HCT116 (cell line): ENCODE results near the gene SLC25A13. TPM values are rescaled to one million over a fixed set of nuclear protein-coding genes. Genes with fewer than 3 reads are reported as not detected.

Experiments used
- ATAC-seq: fragments of 200-7000 bp; cut with Tn5 transposase; 2 replicates; pipeline ENCODE4 v1.9.1; 2020; ENCODE audit warnings: mild to moderate bottlenecking, moderate library complexity
- BruUV-seq: library from RNA; stranded (reverse); fragments of 400-500 nt; replicated peaks from 2 replicates; lab custom pipeline; 2021; lab: Mats Ljungman, UMichigan
- CTCF ChIA-PET: fragments of 300-600 bp; sonication (Branson Sonifier 250); formaldehyde crosslinking; loops from one replicate; lab custom pipeline; 2021; ENCODE audit warnings: antibody characterized with exemption; lab: Charles Lee
- POLR2A ChIA-PET: fragments of 300-600, 350-600 bp; sonication (Branson Sonifier 250); formaldehyde crosslinking; loops from one replicate; lab custom pipeline; 2021; ENCODE audit warnings: antibody characterized with exemption; lab: Charles Lee
- RAD21 ChIA-PET, 2 experiments: fragments of 300-600 bp; sonication (Branson Sonifier 250); formaldehyde crosslinking; loops; one replicate each; lab custom pipeline; 2023; ENCODE audit warnings: low total read pairs in 2 of 2; ENCODE audit not compliant: uncharacterized antibody in 2 of 2, unreplicated experiment in 2 of 2, low non-redundant PET in 1 of 2; lab: Charles Lee
- DNase-seq: peaks from one replicate; pipeline ENCODE4 v3.0.0-alpha.2; 2010; ENCODE audit warnings: low read depth, low spot score
- H2AFZ ChIP-seq: fragments of 200-600 bp; shearing (Covaris generic), sonication (generic); 2 replicates; pipeline ENCODE4 v1.6.1; 2017; ENCODE audit warnings: low read depth, mixed run types, mixed read lengths, antibody characterized with exemption, low read length; ENCODE audit not compliant: poor library complexity, severe bottlenecking
- H3K27ac ChIP-seq: 2 replicates; pipeline ENCODE4 v1.5.1; 2012; ENCODE audit warnings: low read depth, low read length
- H3K27me3 ChIP-seq: fragments of 200-600 bp; sonication (generic); 2 replicates; pipeline ENCODE4 v1.6.1; 2016; ENCODE audit warnings: mixed run types, low read length, mixed read lengths; ENCODE audit not compliant: insufficient read depth
- H3K36me3 ChIP-seq, 2 experiments: fragments of 200-500 bp in 1 of 2; fragments of 200-600 bp in 1 of 2; sonication (Bioruptor generic) in 1 of 2; sonication (generic) in 1 of 2; 2 replicates each; pipeline versions ENCODE4 v1.5.1 to v1.6.1; 2014 to 2016; ENCODE audit warnings: low read length in 2 of 2, inconsistent platforms in 1 of 2, mixed read lengths in 1 of 2, mixed run types in 1 of 2; ENCODE audit not compliant: insufficient read depth in 2 of 2, control insufficient read depth in 1 of 2
- H3K4me1 ChIP-seq, 2 experiments: fragments of 200-600 bp in 1 of 2; sonication (generic) in 1 of 2; 2 replicates each; pipeline versions ENCODE4 v1.5.1 to v1.6.1; 2012 to 2017; ENCODE audit warnings: low read length in 2 of 2, inconsistent platforms in 1 of 2, mild to moderate bottlenecking in 1 of 2, mixed read lengths in 1 of 2, mixed run types in 1 of 2, moderate library complexity in 1 of 2; ENCODE audit not compliant: insufficient read depth in 2 of 2, control insufficient read depth in 1 of 2
- H3K4me2 ChIP-seq: fragments of 200-600 bp; sonication (generic); 2 replicates; pipeline ENCODE4 v1.6.1; 2017; ENCODE audit warnings: mixed run types, low read length, mixed read lengths
- H3K4me3 ChIP-seq, 2 experiments: fragments of 200-600 bp in 1 of 2; sonication (generic) in 1 of 2; replicated peaks in 1 of 2; 2 replicates each; pipeline ENCODE4 v1.5.1; 2011 to 2016; ENCODE audit warnings: low read length in 2 of 2, control low read depth in 1 of 2, low read depth in 1 of 2, mild to moderate bottlenecking in 1 of 2, mixed read lengths in 1 of 2, mixed run types in 1 of 2
- H3K79me2 ChIP-seq: fragments of 200-600 bp; sonication (generic); 2 replicates; pipeline ENCODE4 v1.6.1; 2017; ENCODE audit warnings: mild to moderate bottlenecking, mixed run types, low read length, moderate library complexity, mixed read lengths; ENCODE audit not compliant: insufficient read depth
- H3K9ac ChIP-seq: fragments of 200-600 bp; sonication (generic); 2 replicates; pipeline ENCODE4 v1.6.1; 2016; ENCODE audit warnings: low read length, mixed read lengths
- H3K9me2 ChIP-seq: fragments of 200-600 bp; sonication (generic), shearing (Covaris generic); 2 replicates; pipeline ENCODE4 v1.6.1; 2017; ENCODE audit warnings: mixed run types, mild to moderate bottlenecking, moderate library complexity; ENCODE audit not compliant: insufficient read depth
- H3K9me3 ChIP-seq, 2 experiments: fragments of 200-500 bp in 1 of 2; fragments of 200-600 bp in 1 of 2; sonication (Bioruptor generic) in 1 of 2; sonication (generic) in 1 of 2; 2 replicates each; pipeline ENCODE4 v1.6.1; 2014 to 2017; ENCODE audit warnings: low read length in 2 of 2, mixed read lengths in 2 of 2, inconsistent platforms in 1 of 2, low read depth in 1 of 2, mild to moderate bottlenecking in 1 of 2, mixed run types in 1 of 2, moderate library complexity in 1 of 2; ENCODE audit not compliant: control insufficient read depth in 1 of 2, insufficient read depth in 1 of 2
- H4K20me1 ChIP-seq: fragments of 200-600 bp; sonication (generic), shearing (Covaris generic); 2 replicates; pipeline ENCODE4 v1.6.1; 2017; ENCODE audit warnings: mixed run types, mild to moderate bottlenecking, moderate library complexity; ENCODE audit not compliant: insufficient read depth
- EGR1 ChIP-seq: IDR thresholded peaks from 2 replicates; pipeline ENCODE4 v1.6.1; 2012; ENCODE audit warnings: low read depth
- ELF1 ChIP-seq: IDR thresholded peaks from 2 replicates; pipeline ENCODE4 v1.6.1; 2012; ENCODE audit warnings: low read depth, borderline replicate concordance
- EZH2phosphoT487 ChIP-seq: fragments of 200-600 bp; IDR thresholded peaks from 2 replicates; pipeline ENCODE4 v1.6.1; 2018; ENCODE audit warnings: antibody characterized with exemption, borderline replicate concordance
- FOSL1 ChIP-seq: IDR thresholded peaks from 2 replicates; pipeline ENCODE4 v1.6.1; 2012; ENCODE audit warnings: low read depth
- REST ChIP-seq: IDR thresholded peaks from 2 replicates; pipeline ENCODE4 v1.6.1; 2012; ENCODE audit warnings: low read depth
- SIN3A ChIP-seq: IDR thresholded peaks from 2 replicates; pipeline ENCODE4 v1.6.1; 2012; ENCODE audit warnings: low read depth
- YY1 ChIP-seq: IDR thresholded peaks from 2 replicates; pipeline ENCODE4 v1.6.1; 2011; ENCODE audit warnings: low read length, low read depth, moderate library complexity, mild to moderate bottlenecking; ENCODE audit not compliant: insufficient replicate concordance; ENCODE audit errors: extremely low read depth
- ZFX ChIP-seq: fragments of 450-650 bp; IDR thresholded peaks from 2 replicates; pipeline ENCODE4 v1.6.1; 2017
- ZNF274 ChIP-seq: fragments of 200-500 bp; sonication (Bioruptor generic); IDR thresholded peaks from 2 replicates; pipeline ENCODE4 v1.6.1; 2014; ENCODE audit warnings: mild to moderate bottlenecking, low read depth, low read length, inconsistent platforms
- intact Hi-C: fragments of 100-400 bp; cut with micrococcal nuclease; formaldehyde crosslinking; loops from 2 replicates; pipeline ENCODE4 v1.10.0; 2022
- total RNA-seq: library from RNA; stranded (reverse); gene quantifications from one replicate; pipeline ENCODE4 v1.2.1, GENCODE V29; 2021; ENCODE audit not compliant: unreplicated experiment
- TF ChIP-seq, protein P1 (sequence below), 3 experiments: fragments of 200-600 bp in 1 of 3; sonication (generic) in 1 of 3; IDR thresholded peaks in 2 of 3; conservative IDR thresholded peaks in 1 of 3; 2 replicates each; pipeline ENCODE4 v1.5.1; 2012 to 2017; ENCODE audit warnings: low read depth in 2 of 3, low read length in 2 of 3, antibody characterized with exemption in 1 of 3, borderline replicate concordance in 1 of 3, control low read depth in 1 of 3, mild to moderate bottlenecking in 1 of 3, mixed read lengths in 1 of 3, mixed run types in 1 of 3, moderate library complexity in 1 of 3; ENCODE audit not compliant: insufficient read depth in 1 of 3
- TF ChIP-seq, protein P2 (sequence below): IDR thresholded peaks from 2 replicates; pipeline ENCODE4 v1.6.1; 2012

The SLC25A13 gene
- total RNA-seq, 1 experiment from 2014 or later: 19.3 TPM

DNA sequence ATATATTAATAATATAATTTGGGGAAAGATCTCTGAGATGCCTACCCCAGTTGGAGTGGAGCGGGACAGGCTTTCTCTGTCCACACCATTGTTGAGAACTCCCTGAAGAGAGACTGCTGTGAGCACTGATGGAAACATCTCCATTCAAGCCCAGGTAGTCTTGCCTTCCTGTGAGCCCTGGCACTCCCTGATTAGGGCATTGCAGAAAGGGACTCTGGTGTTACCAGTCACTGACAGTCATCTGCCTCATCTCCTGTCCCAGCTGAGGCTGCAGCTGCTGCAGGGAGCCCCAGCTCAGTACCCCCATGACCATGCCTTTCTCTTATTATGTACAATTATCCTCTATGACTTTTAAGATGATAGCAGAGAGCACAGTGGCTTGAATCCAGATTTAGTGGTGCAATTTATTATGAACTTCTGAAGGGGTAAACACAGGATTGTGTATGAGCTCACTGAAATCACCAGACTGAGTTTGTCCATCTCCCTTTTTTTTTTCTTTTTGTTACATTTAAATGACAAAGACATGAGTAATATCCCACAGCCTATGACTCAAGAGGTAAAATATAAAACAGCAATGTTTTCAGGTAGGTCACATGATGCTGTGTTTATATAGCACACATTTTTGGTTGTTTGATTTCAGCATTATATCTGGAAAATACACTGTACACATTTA lies 236.9 kb downstream of the SLC25A13 start:
- Histone ChIP-seq H3K9ac (no peak overlapping the region), H3K27me3 (peaks cover 20% of the 10 kb centered on the region), H3K27ac (no peak overlapping the region), H3K4me3 (no peak overlapping the region), H3K4me2 (no peak overlapping the region), H3K9me3 (no peaks in the 10 kb centered on the region), H3K79me2 (no peaks in the 10 kb centered on the region), H3K9me2 (no peaks in the 10 kb centered on the region), H3K4me1 (0 out of 4 replicates have a peak, but pooled peaks cover 0 to 3% of the 10 kb centered on the region in 2 experiments), H2AFZ (no peak overlapping the region), H3K36me3 (no peaks in the 10 kb centered on the region), H4K20me1 (no peaks in the 10 kb centered on the region)
- TF ChIP-seq FOSL1: no peak
- TF ChIP-seq ZFX: no peak
- no peak for TF ChIP-seq ELF1
- TF ChIP-seq EZH2phosphoT487: no peak
- TF ChIP-seq, protein P1, sequence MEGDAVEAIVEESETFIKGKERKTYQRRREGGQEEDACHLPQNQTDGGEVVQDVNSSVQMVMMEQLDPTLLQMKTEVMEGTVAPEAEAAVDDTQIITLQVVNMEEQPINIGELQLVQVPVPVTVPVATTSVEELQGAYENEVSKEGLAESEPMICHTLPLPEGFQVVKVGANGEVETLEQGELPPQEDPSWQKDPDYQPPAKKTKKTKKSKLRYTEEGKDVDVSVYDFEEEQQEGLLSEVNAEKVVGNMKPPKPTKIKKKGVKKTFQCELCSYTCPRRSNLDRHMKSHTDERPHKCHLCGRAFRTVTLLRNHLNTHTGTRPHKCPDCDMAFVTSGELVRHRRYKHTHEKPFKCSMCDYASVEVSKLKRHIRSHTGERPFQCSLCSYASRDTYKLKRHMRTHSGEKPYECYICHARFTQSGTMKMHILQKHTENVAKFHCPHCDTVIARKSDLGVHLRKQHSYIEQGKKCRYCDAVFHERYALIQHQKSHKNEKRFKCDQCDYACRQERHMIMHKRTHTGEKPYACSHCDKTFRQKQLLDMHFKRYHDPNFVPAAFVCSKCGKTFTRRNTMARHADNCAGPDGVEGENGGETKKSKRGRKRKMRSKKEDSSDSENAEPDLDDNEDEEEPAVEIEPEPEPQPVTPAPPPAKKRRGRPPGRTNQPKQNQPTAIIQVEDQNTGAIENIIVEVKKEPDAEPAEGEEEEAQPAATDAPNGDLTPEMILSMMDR (IDR thresholded peaks at IDR 0.05 in 2 of 3, conservative IDR thresholded peaks at IDR 0.05 in 1 of 3; ENCODE audit: borderline replicate concordance in 1 of 3, insufficient read depth in 1 of 3, low read depth in 2 of 3, low read length in 2 of 3): no peak
- no peak for TF ChIP-seq REST
- TF ChIP-seq, protein P2, sequence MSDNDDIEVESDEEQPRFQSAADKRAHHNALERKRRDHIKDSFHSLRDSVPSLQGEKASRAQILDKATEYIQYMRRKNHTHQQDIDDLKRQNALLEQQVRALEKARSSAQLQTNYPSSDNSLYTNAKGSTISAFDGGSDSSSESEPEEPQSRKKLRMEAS: no peak
- no peak for TF ChIP-seq SIN3A
- TF ChIP-seq EGR1: no peak
- TF ChIP-seq YY1: no peak
- TF ChIP-seq ZNF274: no peak
- RAD21 ChIA-PET: no interaction called here
- POLR2A ChIA-PET: no interaction called here
- CTCF ChIA-PET: no interaction called here
- ATAC-seq (no peak), DNase-seq (no peak)
- intact Hi-C loops: no loop called here
- BruUV-seq: no TSS peak
